ENCODE data around the gene APOO.

Gene APOO

DNA sequence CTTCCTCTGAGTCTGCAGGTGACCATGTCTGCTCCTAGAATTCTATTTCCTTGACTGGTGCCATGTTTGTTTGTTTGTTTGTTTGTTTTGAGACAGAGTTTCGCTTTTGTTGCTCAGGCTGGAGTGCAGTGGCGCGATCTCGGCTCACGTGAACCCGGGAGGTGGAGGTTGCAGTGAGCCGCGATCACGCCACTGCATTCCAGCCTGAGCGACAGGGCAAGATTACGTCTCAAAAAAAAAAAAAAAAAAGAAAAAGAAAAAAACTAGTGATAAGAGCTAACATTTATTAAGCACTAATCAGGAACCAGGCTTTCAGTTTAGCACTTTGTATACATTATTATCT lies 117.6 kb downstream of the APOO start:
- Histone ChIP-seq H3K4ac (ENCODE audit: low read length) (no peak overlapping the region), H4K91ac (ENCODE audit: low read depth, low read length, poor library complexity) (no peak overlapping the region), H3K4me2 (ENCODE audit: insufficient read depth, low read length, poor library complexity, severe bottlenecking) (no peak overlapping the region), H3K27ac (replicated peaks; ENCODE audit: low read length) (no peak overlapping the region), H3K79me1 (ENCODE audit: low read depth, low read length) (no peaks in the 10 kb centered on the region), H2AK5ac (ENCODE audit: low read depth, low read length) (no peak overlapping the region), H3K14ac (ENCODE audit: low read length) (no peak overlapping the region), H3K4me3 (ENCODE audit: low read length in 2 of 2) (no peak overlapping the region), H3K18ac (ENCODE audit: low read length) (no peak overlapping the region), H3K9me3 (replicated peaks in 1 of 2; ENCODE audit: control insufficient read depth in 2 of 2, insufficient read depth in 1 of 2, low read depth in 1 of 2, low read length in 2 of 2) (no peaks in the 10 kb centered on the region), H2BK120ac (ENCODE audit: low read depth, low read length) (no peak overlapping the region), H3K36me3 (replicated peaks in 1 of 2; ENCODE audit: control insufficient read depth in 2 of 2, insufficient read depth in 2 of 2, low read length in 2 of 2) (peaks cover 0 to 11% of the 10 kb centered on the region in 2 donors), H3K4me1 (ENCODE audit: control insufficient read depth in 2 of 2, insufficient read depth in 1 of 2, low read depth in 1 of 2, low read length in 2 of 2) (peaks cover 0 to 2% of the 10 kb centered on the region in 2 donors), H2AFZ (ENCODE audit: low read length) (peak overlapping the region; percentile 11), H2BK15ac (ENCODE audit: low read length) (no peak overlapping the region), H2BK12ac (ENCODE audit: low read length) (no peak overlapping the region), H3K9ac (ENCODE audit: low read depth, low read length, poor library complexity) (no peak overlapping the region), H4K8ac (ENCODE audit: low read depth, low read length) (no peak overlapping the region), H3K23ac (ENCODE audit: low read depth, low read length, poor library complexity) (no peak overlapping the region), H3K27me3 (ENCODE audit: control insufficient read depth in 3 of 3, insufficient read depth in 3 of 3, low read depth in 1 of 3, low read length in 3 of 3) (no peaks in the 10 kb centered on the region), H2BK5ac (ENCODE audit: low read length) (no peak overlapping the region)
- DNase-seq (ENCODE audit: low spot score): no peak
- no CpG with 5 or more reads among the region's 11 CpGs for WGBS, 2 donors (ENCODE audit: extremely low coverage in 2 of 2, insufficient read length in 2 of 2, insufficient replicate concordance in 1 of 2)

GRCh38 chrX:23789386-23790154 lies 118.2 kb downstream of the APOO start:
- H3K4me2 ChIP-seq (ENCODE audit: insufficient read depth, low read length, poor library complexity, severe bottlenecking): no peak overlapping the region
- H3K27me3 ChIP-seq (ENCODE audit: control insufficient read depth in 3 of 3, insufficient read depth in 3 of 3, low read depth in 1 of 3, low read length in 3 of 3): no peaks in the 10 kb centered on the region
- DNase-seq (ENCODE audit: low spot score): no peak

DNA sequence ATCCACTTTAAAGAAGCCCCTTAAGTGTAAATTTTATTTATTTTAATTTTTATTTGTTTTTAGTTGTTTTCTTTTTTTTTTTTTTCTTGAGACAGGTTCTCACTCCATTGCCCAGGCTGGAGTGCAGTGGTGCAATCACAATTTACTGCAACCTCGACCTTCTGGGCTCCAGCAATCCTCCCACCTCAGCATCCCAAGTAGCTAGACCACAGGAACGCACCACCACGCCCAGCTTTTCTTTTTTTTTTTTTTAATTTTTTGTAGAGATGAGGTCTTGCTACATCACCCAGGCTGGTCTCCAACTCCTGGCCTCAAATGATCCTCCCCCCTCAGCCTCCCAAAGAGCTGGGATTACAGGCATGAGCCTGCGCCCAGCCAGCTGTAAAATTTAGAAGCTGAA lies 118.8 kb downstream of the APOO start:
- Histone ChIP-seq H2BK120ac (ENCODE audit: low read depth, low read length) (no peak overlapping the region), H3K4ac (ENCODE audit: low read length) (no peak overlapping the region), H2BK15ac (ENCODE audit: low read length) (no peak overlapping the region), H3K9me3 (replicated peaks in 1 of 2; ENCODE audit: control insufficient read depth in 2 of 2, insufficient read depth in 1 of 2, low read depth in 1 of 2, low read length in 2 of 2) (no peaks in the 10 kb centered on the region), H4K91ac (ENCODE audit: low read depth, low read length, poor library complexity) (no peak overlapping the region), H3K9ac (ENCODE audit: low read depth, low read length, poor library complexity) (no peak overlapping the region), H2BK5ac (ENCODE audit: low read length) (no peak overlapping the region), H3K4me2 (ENCODE audit: insufficient read depth, low read length, poor library complexity, severe bottlenecking) (no peak overlapping the region), H3K14ac (ENCODE audit: low read length) (no peak overlapping the region), H2AFZ (ENCODE audit: low read length) (no peak overlapping the region), H4K8ac (ENCODE audit: low read depth, low read length) (no peak overlapping the region), H3K4me3 (ENCODE audit: low read length in 2 of 2) (no peak overlapping the region), H2BK12ac (ENCODE audit: low read length) (no peak overlapping the region), H2AK5ac (ENCODE audit: low read depth, low read length) (no peak overlapping the region), H3K4me1 (ENCODE audit: control insufficient read depth in 2 of 2, insufficient read depth in 1 of 2, low read depth in 1 of 2, low read length in 2 of 2) (no peaks in the 10 kb centered on the region), H3K18ac (ENCODE audit: low read length) (no peak overlapping the region), H3K27me3 (ENCODE audit: control insufficient read depth in 3 of 3, insufficient read depth in 3 of 3, low read depth in 1 of 3, low read length in 3 of 3) (no peaks in the 10 kb centered on the region), H3K79me1 (ENCODE audit: low read depth, low read length) (no peaks in the 10 kb centered on the region), H3K23ac (ENCODE audit: low read depth, low read length, poor library complexity) (no peak overlapping the region), H3K36me3 (replicated peaks in 1 of 2; ENCODE audit: control insufficient read depth in 2 of 2, insufficient read depth in 2 of 2, low read length in 2 of 2) (peaks cover 0 to 16% of the 10 kb centered on the region in 2 donors), H3K27ac (replicated peaks; ENCODE audit: low read length) (no peak overlapping the region)
- no CpG with 5 or more reads among the region's 4 CpGs for WGBS, 2 donors (ENCODE audit: extremely low coverage in 2 of 2, insufficient read length in 2 of 2, insufficient replicate concordance in 1 of 2)
- DNase-seq (ENCODE audit: low spot score): no peak

More at GRCh38 chrX:23789386-23790154, 118.2 kb downstream of the APOO start:
- Histone ChIP-seq H2AK5ac (ENCODE audit: low read depth, low read length) (no peak overlapping the region), H3K18ac (ENCODE audit: low read length) (no peak overlapping the region), H2BK120ac (ENCODE audit: low read depth, low read length) (no peak overlapping the region), H2BK5ac (ENCODE audit: low read length) (no peak overlapping the region), H3K14ac (ENCODE audit: low read length) (no peak overlapping the region), H4K8ac (ENCODE audit: low read depth, low read length) (no peak overlapping the region), H3K4ac (ENCODE audit: low read length) (no peak overlapping the region), H3K4me3 (ENCODE audit: low read length in 2 of 2) (no peak overlapping the region), H4K91ac (ENCODE audit: low read depth, low read length, poor library complexity) (no peak overlapping the region), H3K36me3 (replicated peaks in 1 of 2; ENCODE audit: control insufficient read depth in 2 of 2, insufficient read depth in 2 of 2, low read length in 2 of 2) (peaks cover 0 to 16% of the 10 kb centered on the region in 2 donors), H3K4me1 (ENCODE audit: control insufficient read depth in 2 of 2, insufficient read depth in 1 of 2, low read depth in 1 of 2, low read length in 2 of 2) (no peaks in the 10 kb centered on the region), H3K9me3 (replicated peaks in 1 of 2; ENCODE audit: control insufficient read depth in 2 of 2, insufficient read depth in 1 of 2, low read depth in 1 of 2, low read length in 2 of 2) (no peaks in the 10 kb centered on the region), H2AFZ (ENCODE audit: low read length) (peak overlapping the region; percentile 11), H3K23ac (ENCODE audit: low read depth, low read length, poor library complexity) (no peak overlapping the region), H3K27ac (replicated peaks; ENCODE audit: low read length) (no peak overlapping the region), H3K79me1 (ENCODE audit: low read depth, low read length) (no peaks in the 10 kb centered on the region), H3K9ac (ENCODE audit: low read depth, low read length, poor library complexity) (no peak overlapping the region), H2BK15ac (ENCODE audit: low read length) (no peak overlapping the region), H2BK12ac (ENCODE audit: low read length) (no peak overlapping the region)
- no CpG with 5 or more reads among the region's 8 CpGs for WGBS, 2 donors (ENCODE audit: extremely low coverage in 2 of 2, insufficient read length in 2 of 2, insufficient replicate concordance in 1 of 2)

DNA sequence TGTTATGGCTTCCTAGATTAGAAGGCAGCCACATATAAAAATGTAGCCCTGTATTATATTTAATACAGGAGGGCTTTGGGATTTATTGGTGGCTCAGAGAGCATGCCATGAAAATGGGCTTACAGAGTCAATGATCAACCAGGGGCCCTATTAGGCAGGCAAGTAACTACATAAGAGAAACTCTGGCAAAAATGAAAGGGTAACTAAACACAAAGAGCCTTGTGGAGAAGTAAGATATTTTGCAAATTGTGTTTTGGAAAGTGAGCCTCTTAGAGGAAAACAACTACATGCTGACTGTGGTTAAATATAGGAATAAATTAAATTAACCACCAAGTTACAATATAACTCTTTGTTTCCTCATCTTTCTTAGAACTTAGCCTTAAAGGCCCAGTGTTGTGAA lies 119.2 kb downstream of the APOO start:
- H2BK5ac ChIP-seq (ENCODE audit: low read length): no peak overlapping the region
- H3K4me3 ChIP-seq (ENCODE audit: low read length in 2 of 2): no peak overlapping the region
- no peak for DNase-seq (ENCODE audit: low spot score)
- H2BK120ac ChIP-seq (ENCODE audit: low read depth, low read length): no peak overlapping the region
- H3K9ac ChIP-seq (ENCODE audit: low read depth, low read length, poor library complexity): no peak overlapping the region
- H3K4me1 ChIP-seq (ENCODE audit: control insufficient read depth in 2 of 2, insufficient read depth in 1 of 2, low read depth in 1 of 2, low read length in 2 of 2): no peaks in the 10 kb centered on the region
- H2AFZ ChIP-seq (ENCODE audit: low read length): no peak overlapping the region
- H3K18ac ChIP-seq (ENCODE audit: low read length): no peak overlapping the region
- no peak overlapping the region for H3K4me2 ChIP-seq (ENCODE audit: insufficient read depth, low read length, poor library complexity, severe bottlenecking)
- no peak overlapping the region for H4K8ac ChIP-seq (ENCODE audit: low read depth, low read length)
- H2BK15ac ChIP-seq (ENCODE audit: low read length): no peak overlapping the region
- no peaks in the 10 kb centered on the region for H3K27me3 ChIP-seq (ENCODE audit: control insufficient read depth in 3 of 3, insufficient read depth in 3 of 3, low read depth in 1 of 3, low read length in 3 of 3)
- H3K4ac ChIP-seq (ENCODE audit: low read length): no peak overlapping the region
- H3K9me3 ChIP-seq (replicated peaks in 1 of 2; ENCODE audit: control insufficient read depth in 2 of 2, insufficient read depth in 1 of 2, low read depth in 1 of 2, low read length in 2 of 2): no peaks in the 10 kb centered on the region
- peaks cover 0 to 16% of the 10 kb centered on the region in 2 donors for H3K36me3 ChIP-seq (replicated peaks in 1 of 2; ENCODE audit: control insufficient read depth in 2 of 2, insufficient read depth in 2 of 2, low read length in 2 of 2)
- no peak overlapping the region for H3K27ac ChIP-seq (replicated peaks; ENCODE audit: low read length)
- H3K14ac ChIP-seq (ENCODE audit: low read length): no peak overlapping the region
- H3K79me1 ChIP-seq (ENCODE audit: low read depth, low read length): no peaks in the 10 kb centered on the region
- no peak overlapping the region for H3K23ac ChIP-seq (ENCODE audit: low read depth, low read length, poor library complexity)
- H2AK5ac ChIP-seq (ENCODE audit: low read depth, low read length): no peak overlapping the region
- H4K91ac ChIP-seq (ENCODE audit: low read depth, low read length, poor library complexity): no peak overlapping the region
- no peak overlapping the region for H2BK12ac ChIP-seq (ENCODE audit: low read length)
